DND-41 (cell line): ENCODE results near the gene SOCS7.

ENCODE experiments used
- ATAC-seq: fragments of 200-7000 bp; cut with Tn5 transposase; 3 replicates; pipeline ENCODE4 v1.9.1; 2021; ENCODE audit warnings: low read depth; ENCODE audit not compliant: insufficient read depth
- DNase-seq: peaks from one replicate; pipeline ENCODE4 v3.0.0-alpha.2; 2020
- H2AFZ ChIP-seq: 2 replicates; pipeline ENCODE4 v1.6.0; 2012; ENCODE audit warnings: low read depth, low read length
- H3K27ac ChIP-seq: 2 replicates; pipeline ENCODE4 v1.5.1; 2012; ENCODE audit warnings: low read length, inconsistent platforms
- H3K27me3 ChIP-seq: fragments of 200-600 bp; sonication (generic); 2 replicates; pipeline ENCODE4 v1.6.0; 2012; ENCODE audit warnings: low read length, mild to moderate bottlenecking, inconsistent platforms; ENCODE audit not compliant: insufficient read depth, poor library complexity
- H3K36me3 ChIP-seq: 2 replicates; pipeline ENCODE4 v1.5.1; 2012; ENCODE audit warnings: low read length, inconsistent platforms; ENCODE audit not compliant: insufficient read depth
- H3K4me1 ChIP-seq: 2 replicates; pipeline ENCODE4 v1.5.1; 2012; ENCODE audit warnings: mild to moderate bottlenecking, low read length; ENCODE audit not compliant: insufficient read depth
- H3K4me2 ChIP-seq: 2 replicates; pipeline ENCODE4 v1.6.0; 2012; ENCODE audit warnings: mild to moderate bottlenecking, moderate library complexity, low read length, inconsistent platforms; ENCODE audit not compliant: insufficient read depth
- H3K4me3 ChIP-seq, 2 experiments: fragments of 200-600 bp in 1 of 2; shearing (Covaris generic) in 1 of 2; 2 replicates each; pipeline ENCODE4 v1.5.1; 2012 to 2016; ENCODE audit warnings: inconsistent platforms in 2 of 2, low read length in 2 of 2, mild to moderate bottlenecking in 2 of 2, low read depth in 1 of 2, moderate library complexity in 1 of 2
- H3K79me2 ChIP-seq: 2 replicates; pipeline ENCODE4 v1.6.0; 2012; ENCODE audit warnings: low read length, inconsistent platforms; ENCODE audit not compliant: insufficient read depth
- H3K9ac ChIP-seq: 2 replicates; pipeline ENCODE4 v1.6.0; 2012; ENCODE audit warnings: low read depth, mild to moderate bottlenecking, inconsistent platforms, low read length, moderate library complexity
- H3K9me3 ChIP-seq: 2 replicates; pipeline ENCODE4 v1.5.1; 2012; ENCODE audit warnings: low read length, moderate library complexity, mild to moderate bottlenecking, inconsistent platforms; ENCODE audit not compliant: insufficient read depth, severe bottlenecking
- H4K20me1 ChIP-seq: 2 replicates; pipeline ENCODE4 v1.6.0; 2012; ENCODE audit warnings: low read length; ENCODE audit not compliant: insufficient read depth
- CTCF ChIP-seq: IDR thresholded peaks from 2 replicates; pipeline ENCODE4 v1.5.1; 2012; ENCODE audit warnings: borderline replicate concordance, low read length, moderate library complexity, mild to moderate bottlenecking; ENCODE audit not compliant: poor library complexity, severe bottlenecking; ENCODE audit errors: extremely low read depth
- EZH2 ChIP-seq: IDR thresholded peaks from 3 replicates; pipeline ENCODE4 v1.6.1; 2012; ENCODE audit warnings: borderline replicate concordance, low read depth, mild to moderate bottlenecking, moderate library complexity, low read length, inconsistent platforms; ENCODE audit not compliant: severe bottlenecking

SOCS7 gene

GRCh38 chr17:38345743-38346142, 5.9 kb upstream of the SOCS7 start:
- Histone ChIP-seq H3K27me3 (no peaks in the 10 kb centered on the region), H3K27ac (no peak overlapping the region), H3K4me1 (peaks cover 14% of the 10 kb centered on the region), H4K20me1 (no peaks in the 10 kb centered on the region; the same call in 1 of the 2 replicates), H3K4me2 (no peak overlapping the region), H3K36me3 (no peaks in the 10 kb centered on the region), H3K79me2 (no peaks in the 10 kb centered on the region), H2AFZ (no peak overlapping the region), H3K9ac (no peak overlapping the region), H3K9me3 (no peaks in the 10 kb centered on the region), H3K4me3 (no peak overlapping the region)
- no peak for ATAC-seq
- DNase-seq = no peak
- TF ChIP-seq EZH2 (no peak), CTCF (no peak)

- ATAC-seq = peak; percentile 78
- H4K20me1 ChIP-seq = peaks cover 15% of the 10 kb centered on the region
- peaks cover 38% of the 10 kb centered on the region for H3K4me1 ChIP-seq
- peak overlapping the region; percentile 30; the same call in 1 of the 2 replicates for H3K27ac ChIP-seq
- H3K36me3 ChIP-seq = no peaks in the 10 kb centered on the region; the same call in 1 of the 2 replicates
- H3K9ac ChIP-seq = no peak overlapping the region
- H3K4me2 ChIP-seq = no peak overlapping the region
- peak; percentile 90 for DNase-seq
- H3K79me2 ChIP-seq = peaks cover 24% of the 10 kb centered on the region
- no peaks in the 10 kb centered on the region for H3K27me3 ChIP-seq
- H3K4me3 ChIP-seq = no peak overlapping the region
- peak overlapping the region; percentile 15; the same call in 1 of the 2 replicates for H2AFZ ChIP-seq
- TF ChIP-seq EZH2 = no peak
- peak; percentile 99 for TF ChIP-seq CTCF
- H3K9me3 ChIP-seq = no peaks in the 10 kb centered on the region
Observed at GRCh38 chr17:38349097-38349730, 2.4 kb upstream of the SOCS7 start.

DNA sequence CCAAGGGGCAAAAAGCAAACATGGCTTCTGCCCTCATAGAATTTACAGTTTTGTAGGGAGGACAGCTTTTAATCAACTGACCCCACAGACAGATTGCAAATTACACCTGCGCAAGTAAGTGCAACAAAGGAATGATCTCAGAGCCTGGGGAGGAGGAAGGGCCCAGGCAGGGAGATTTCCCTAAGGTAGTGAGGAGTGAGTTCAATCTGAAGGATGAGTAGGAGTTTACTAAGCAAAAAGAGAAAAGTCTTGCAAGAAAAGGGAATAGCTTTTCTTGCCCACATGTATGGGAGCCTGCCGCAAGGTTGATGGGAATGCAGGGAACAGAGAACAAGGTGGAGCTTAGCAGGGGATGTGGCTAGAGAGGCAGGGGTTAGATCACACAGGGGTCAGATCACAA, 1.6 kb upstream of the SOCS7 start:
- Histone ChIP-seq H3K27ac (peak overlapping the region; percentile 22; the same call in 1 of the 2 replicates), H3K4me1 (peaks cover 46% of the 10 kb centered on the region), H3K9ac (0 out of 2 replicates have a peak overlapping the region, but pooled peaks have one; percentile 7)

More for the DNA sequence above, 1.6 kb upstream of the SOCS7 start:
- Histone ChIP-seq H3K9me3 (no peaks in the 10 kb centered on the region), H3K4me2 (no peak overlapping the region), H3K27me3 (no peaks in the 10 kb centered on the region), H2AFZ (no peak overlapping the region), H4K20me1 (peaks cover 23% of the 10 kb centered on the region), H3K79me2 (peaks cover 32% of the 10 kb centered on the region), H3K4me3 (no peak overlapping the region), H3K36me3 (no peaks in the 10 kb centered on the region; the same call in 1 of the 2 replicates)
- TF ChIP-seq EZH2 = no peak
- TF ChIP-seq CTCF = no peak
- DNase-seq = no peak
- no peak for ATAC-seq
